HG03135 (cell line): Measurements from ENCODE around the gene MMEL1.

Source experiments
- ATAC-seq: cut with Tn5 transposase; IDR thresholded peaks from one replicate; pipeline ENCODE4 v1.9.1; 2021; ENCODE audit warnings: mild to moderate bottlenecking, moderate library complexity; ENCODE audit not compliant: unreplicated experiment

MMEL1 gene

DNA sequence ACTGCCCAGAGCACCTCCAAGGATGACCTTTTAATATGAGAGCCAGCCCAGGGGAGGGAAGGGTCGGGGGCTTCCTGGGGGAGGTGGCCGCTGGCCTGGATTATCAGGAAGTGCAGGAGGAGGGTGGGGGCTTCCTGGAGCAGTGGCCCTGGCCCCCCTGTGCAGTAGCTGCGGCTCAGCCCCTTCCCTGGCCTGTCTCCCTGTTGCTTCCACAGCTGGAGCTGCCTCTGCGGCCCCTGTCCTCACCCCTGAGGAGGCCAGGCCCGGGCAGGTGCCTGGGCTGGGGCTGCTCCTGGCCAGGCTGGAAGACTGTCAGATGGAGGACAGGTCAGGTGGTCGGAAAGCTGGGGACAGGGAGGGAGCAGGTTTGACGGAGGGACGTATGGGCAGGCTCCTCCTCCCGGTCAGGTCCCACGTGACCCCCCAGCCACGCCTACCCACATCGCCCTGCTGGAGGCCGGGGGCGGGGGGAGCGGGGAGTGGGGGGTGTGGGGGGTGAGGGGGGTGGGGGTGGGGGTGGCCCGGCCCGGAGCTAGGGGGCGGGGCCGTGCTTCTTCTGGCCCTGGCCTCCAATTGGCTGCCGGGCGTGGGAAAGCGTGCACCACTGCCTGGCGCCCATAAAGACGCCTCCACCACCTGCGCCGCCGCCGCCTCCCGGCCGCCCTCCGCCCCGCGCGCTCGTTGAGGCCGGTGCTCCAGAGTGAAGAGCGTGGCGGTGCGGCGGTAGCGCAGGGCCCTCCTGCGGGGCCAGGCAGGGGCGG, 86.9 kb downstream of the MMEL1 start:
- ATAC-seq, result peak; percentile 27

DNA sequence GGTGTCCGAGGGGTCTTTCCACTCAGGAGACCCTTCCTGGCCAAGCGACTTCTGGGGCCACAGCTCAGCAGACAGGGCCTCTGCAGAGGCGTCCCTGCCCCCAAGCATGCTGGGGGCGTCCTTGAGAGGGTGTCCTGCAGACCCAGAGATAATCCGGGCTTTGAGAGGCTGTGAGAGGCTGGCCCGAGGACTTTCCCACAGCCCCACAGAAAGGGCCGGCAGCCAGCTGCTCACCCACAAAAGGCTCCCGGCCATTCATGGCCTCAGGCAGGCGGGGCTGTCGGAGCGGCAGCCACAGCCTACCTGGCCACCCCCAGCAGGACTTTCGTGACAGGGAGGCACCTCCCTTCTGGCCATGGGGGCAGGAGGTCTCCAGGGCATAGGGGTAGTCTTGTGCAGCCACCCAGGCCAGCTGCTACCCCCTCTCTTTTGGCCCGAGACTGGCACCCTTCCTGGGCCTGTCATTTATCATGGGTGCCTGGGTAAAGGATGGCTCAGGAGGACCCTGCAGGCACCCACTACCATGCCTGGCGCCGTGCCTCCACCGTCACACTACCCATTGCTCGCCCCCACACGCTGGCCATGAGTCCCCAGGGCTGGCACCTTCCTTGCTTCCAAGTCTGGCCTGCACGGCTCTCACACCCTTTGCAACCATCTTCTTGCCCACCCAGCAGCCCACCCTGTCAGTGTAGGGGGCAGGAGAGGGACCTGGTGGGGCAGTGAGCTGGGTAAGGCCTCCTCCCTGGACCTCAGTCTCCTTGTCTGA, 87.8 kb downstream of the MMEL1 start:
- no peak for ATAC-seq

DNA sequence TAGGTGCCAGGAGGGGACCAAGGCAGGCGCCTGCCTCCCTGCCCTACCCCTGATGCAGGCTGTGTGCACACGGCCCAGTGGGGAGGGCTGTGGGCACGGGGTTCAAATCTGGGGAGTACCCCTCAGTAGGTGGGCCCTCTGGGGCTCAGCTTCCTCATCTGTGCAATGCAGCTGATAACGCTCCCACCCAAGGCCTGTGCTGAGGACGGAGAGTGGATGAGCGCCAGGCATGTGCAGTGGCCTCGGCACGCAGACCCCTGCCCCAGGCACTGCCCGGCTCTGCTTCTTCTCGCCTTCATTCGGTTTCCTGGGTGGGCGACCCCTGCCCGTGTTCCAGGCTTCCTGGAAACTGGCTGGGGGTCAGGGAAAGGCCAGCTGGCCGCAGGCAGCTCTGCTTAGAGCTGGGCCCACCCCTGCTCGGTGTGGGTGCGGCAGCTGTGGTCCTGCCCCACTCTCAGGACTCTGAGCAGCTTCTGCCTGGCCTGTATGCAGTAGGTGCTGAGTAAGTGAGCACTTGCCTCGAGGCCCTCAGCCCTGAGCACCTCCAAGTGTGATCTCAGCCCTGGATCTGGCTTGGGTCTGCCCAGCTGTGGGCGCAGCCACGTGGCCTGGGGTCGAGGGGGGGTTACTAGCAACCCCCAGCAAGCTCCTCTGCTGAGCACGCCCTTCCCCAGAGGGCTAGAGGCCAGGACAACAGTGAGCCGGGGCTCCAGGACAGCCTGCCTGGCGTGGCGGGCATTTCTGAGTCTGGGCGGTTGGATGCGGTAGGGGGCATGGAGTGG, 88.5 kb downstream of the MMEL1 start:
- no peak for ATAC-seq

DNA sequence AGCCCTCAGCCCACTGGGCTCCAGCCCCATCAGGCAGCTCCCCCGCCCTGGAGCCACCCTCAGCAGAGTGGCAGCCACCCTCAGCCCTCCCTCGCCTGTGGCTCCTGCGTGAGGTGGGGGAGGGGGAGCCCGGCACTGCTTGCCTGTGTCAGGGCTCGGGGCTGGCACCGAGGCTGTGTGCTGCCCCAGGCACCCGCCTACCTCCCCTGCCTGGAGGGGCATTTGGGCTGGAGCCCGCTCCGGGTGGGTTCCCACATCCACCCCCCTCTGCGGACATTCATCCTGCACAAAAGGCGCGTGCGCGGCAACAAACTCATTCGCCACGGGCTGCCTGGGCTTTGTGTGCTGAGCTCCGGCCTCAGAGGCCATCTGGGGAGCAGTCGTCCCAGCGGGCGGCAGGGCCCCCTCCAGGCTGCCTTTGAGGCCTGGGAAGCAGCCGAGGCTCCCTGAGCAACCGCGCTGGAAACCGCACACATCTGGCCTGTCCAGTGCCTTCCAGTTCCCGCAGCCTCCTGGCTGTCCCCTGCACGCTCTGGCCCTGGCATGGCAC, 89.2 kb downstream of the MMEL1 start:
- ATAC-seq, result no peak

DNA sequence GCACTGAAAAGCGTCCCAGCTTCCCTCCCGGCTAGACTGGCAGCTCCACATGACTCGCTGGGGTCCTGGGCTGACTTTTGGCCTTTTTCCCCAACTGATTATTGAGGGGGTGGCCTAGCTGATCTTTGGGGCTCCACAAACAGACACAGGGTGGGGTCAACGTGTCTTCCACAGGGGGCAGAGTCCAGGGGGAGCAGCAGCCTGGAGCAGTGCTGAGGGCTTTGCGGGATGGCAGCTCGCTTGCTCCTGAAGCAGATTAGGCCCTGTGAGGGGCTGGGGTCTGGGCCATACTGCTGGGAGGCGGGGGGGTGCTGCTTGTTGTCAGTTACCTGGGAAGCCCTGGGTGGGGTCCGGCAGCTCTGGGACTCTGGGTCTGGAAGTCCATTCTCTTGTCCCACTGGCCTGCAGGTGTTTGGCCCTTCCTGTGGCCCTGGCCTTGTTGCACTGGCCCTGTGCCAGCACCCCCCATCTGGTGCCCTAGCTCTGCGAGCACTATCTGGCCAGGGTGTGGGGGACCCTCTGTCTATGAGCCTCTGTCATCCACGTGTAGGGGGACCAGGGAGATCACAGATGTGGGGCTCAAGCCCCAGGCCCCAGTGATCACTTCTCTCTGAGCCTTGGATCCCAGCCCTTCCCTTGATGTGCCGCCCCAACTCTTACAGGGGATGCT, 90.4 kb downstream of the MMEL1 start:
- no peak for ATAC-seq

DNA sequence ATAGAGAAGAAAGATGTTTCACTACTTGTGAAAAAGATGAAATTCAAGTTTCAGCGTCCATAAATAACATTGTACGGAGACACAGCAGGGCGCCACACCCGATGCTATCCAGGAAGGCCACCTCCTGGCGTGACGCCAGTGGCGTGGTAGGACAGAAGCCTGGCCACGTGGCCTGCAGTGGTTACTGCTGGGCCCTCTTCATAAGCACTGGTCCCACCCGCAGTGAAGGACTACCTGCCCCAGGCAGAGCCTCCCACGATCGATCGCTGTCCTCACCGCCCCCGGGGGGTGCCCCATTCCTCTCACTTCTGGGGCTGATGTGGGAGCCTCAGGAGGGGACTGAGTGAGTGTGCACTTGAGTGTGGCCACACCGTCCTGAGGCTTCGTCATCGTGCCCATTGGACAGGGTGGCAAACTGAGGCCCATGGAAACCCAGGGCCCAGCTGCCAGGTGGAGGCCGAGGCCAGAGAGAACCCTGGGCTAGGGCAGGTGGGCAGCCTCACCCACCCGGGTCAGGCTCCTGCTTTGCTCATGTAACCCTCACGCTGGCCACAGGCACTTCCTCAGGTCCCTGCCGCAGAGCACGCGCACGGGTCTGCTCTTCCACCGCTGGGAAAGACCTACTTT, 91.1 kb downstream of the MMEL1 start:
- ATAC-seq, result no peak

DNA sequence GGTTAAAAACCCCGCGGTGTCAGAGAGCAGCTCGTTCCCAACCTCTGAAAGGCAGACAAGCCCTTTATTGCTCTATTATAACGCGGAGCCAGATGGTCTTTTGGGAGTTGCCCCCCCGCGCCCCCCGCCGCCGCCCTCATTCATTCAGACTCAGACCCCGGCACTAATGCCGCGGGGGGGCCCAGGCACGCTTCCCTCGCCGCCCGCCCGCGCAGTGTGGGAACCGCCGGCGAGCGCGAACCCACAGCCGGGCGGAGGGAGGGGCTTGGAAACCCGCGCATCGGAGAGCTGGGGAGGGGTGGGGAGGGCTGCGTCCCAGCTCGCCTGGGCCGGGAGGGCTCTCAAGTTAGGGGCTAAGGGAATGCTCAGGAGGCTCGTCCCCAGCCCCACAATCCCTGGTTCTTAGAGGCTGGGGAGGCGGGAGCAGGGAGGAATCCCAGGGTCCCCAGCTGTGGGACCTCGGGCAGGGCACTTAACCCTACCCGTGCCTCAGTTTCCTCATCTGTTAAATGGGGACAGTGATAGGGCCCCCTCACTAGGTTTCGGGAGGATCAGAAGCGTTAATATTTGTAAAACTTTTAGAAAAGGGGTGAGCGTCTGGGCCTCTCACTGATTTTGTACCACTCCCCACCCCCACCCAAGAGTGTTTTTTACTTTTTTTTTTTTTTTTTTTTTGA, 91.9 kb downstream of the MMEL1 start:
- ATAC-seq, result no peak
